HG03280 (cell line): ENCODE data around the gene LRRC71.

Experiments used
- ATAC-seq: cut with Tn5 transposase; IDR thresholded peaks from one replicate; pipeline ENCODE4 v1.9.1; 2021; ENCODE audit warnings: mild to moderate bottlenecking, moderate library complexity; ENCODE audit not compliant: unreplicated experiment

LRRC71 gene

DNA sequence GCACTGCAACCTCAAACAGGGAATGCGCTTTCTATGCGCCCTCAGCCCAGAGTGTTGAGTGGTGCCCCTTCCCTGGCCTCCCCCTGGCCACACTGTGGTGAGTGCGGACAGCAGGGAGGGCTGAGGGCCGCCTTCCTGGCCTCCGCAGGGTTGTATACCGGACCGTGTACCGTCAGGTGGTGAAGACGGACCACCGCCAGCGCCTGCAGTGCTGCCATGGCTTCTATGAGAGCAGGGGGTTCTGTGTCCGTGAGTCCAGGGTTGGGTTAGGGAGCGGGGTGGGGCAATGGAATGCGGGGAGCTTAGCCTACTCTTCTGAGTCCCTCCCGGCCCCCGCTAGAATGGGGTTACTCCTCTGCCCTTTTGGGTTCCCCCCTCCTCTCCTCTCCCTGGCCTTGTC, 15.3 kb upstream of the LRRC71 start:
- no peak for ATAC-seq

- ATAC-seq, result no peak
These were observed 14.8 kb upstream of the LRRC71 start for GRCh38 chr1:156905651-156906050.

- no peak for ATAC-seq
These were observed 14.1 kb upstream of the LRRC71 start for GRCh38 chr1:156906206-156906906.

GRCh38 chr1:156908541-156908940, 11.9 kb upstream of the LRRC71 start:
- ATAC-seq, result no peak

- ATAC-seq, result no peak
These were observed 11.5 kb upstream of the LRRC71 start for GRCh38 chr1:156908955-156909354.

DNA sequence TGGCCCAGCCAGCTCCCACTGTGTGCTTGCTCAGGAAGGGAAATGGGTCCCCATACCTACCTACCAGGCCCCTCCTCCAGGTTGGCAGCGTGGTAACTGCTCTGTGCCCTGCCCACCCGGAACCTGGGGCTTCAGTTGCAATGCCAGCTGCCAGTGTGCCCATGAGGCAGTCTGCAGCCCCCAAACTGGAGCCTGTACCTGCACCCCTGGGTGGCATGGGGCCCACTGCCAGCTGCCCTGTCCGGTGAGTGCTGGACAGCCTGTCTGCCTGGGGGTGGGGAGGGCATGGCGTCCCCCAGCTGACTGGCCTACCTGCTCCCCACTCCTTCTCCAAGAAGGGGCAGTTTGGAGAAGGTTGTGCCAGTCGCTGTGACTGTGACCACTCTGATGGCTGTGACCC, 10.8 kb upstream of the LRRC71 start:
- no peak for ATAC-seq

GRCh38 chr1:156910309-156910782, 10.1 kb upstream of the LRRC71 start:
- ATAC-seq, result no peak

- no peak for ATAC-seq
These were observed 8.7 kb upstream of the LRRC71 start for GRCh38 chr1:156911577-156912298.

GRCh38 chr1:156912310-156912709, 8.1 kb upstream of the LRRC71 start:
- no peak for ATAC-seq

DNA sequence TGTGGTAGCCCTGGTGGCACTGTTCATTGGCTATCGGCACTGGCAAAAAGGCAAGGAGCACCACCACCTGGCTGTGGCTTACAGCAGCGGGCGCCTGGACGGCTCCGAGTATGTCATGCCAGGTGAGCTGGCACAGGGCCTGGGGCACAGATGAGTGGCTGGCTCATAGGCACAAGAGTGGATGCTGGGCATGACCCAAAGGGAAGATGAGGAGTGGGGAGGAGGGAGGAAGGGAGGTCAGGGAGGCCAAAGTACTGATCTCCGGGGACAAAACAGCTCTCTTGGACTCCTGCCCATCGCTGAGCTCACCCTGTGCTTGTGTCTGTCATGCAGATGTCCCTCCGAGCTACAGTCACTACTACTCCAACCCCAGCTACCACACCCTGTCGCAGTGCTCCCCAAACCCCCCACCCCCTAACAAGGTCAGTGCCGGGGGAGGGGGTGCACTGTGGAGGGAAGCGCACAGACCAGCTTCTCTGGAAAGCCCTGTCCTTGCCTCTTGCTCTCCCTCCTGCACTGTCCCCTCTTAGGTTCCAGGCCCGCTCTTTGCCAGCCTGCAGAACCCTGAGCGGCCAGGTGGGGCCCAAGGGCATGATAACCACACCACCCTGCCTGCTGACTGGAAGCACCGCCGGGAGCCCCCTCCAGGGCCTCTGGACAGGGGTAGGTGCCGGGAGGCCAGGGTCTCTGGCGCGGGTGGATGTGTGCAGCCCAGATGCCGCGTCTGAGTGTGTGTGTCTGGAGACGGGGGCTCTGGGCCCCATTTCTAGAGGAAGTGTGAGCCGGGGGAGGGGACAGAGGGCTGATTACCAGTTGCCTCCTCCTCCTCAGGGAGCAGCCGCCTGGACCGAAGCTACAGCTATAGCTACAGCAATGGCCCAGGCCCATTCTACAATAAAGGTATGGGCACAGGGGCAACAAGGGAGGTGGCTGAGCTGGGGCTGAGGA, 7.3 kb upstream of the LRRC71 start:
- ATAC-seq, result no peak

DNA sequence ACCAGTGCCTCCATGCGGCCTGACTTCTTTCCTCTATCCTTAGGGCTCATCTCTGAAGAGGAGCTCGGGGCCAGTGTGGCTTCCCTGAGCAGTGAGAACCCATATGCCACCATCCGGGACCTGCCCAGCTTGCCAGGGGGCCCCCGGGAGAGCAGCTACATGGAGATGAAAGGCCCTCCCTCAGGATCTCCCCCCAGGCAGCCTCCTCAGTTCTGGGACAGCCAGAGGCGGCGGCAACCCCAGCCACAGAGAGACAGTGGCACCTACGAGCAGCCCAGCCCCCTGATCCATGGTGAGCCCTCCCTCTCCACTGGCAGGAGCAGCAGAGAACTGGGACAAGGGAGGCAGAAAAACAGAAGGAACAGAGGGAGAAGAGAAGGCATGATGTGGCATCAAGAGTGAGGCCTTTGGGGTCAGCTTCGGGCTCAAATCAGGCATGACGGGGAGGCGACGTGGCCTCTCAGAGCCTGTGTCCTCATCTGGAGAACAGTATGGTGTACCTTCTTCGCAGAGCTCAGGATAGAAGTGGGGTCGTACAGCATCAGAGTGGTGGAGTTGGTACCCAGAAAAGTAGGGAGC, 6.5 kb upstream of the LRRC71 start:
- ATAC-seq, result no peak

GRCh38 chr1:156914440-156914856, 6.0 kb upstream of the LRRC71 start:
- no peak for ATAC-seq

GRCh38 chr1:156921053-156921529, 659 bp downstream of the LRRC71 start:
- no peak for ATAC-seq

- no peak for ATAC-seq
These were observed 2.7 kb downstream of the LRRC71 start for GRCh38 chr1:156922986-156923669.

DNA sequence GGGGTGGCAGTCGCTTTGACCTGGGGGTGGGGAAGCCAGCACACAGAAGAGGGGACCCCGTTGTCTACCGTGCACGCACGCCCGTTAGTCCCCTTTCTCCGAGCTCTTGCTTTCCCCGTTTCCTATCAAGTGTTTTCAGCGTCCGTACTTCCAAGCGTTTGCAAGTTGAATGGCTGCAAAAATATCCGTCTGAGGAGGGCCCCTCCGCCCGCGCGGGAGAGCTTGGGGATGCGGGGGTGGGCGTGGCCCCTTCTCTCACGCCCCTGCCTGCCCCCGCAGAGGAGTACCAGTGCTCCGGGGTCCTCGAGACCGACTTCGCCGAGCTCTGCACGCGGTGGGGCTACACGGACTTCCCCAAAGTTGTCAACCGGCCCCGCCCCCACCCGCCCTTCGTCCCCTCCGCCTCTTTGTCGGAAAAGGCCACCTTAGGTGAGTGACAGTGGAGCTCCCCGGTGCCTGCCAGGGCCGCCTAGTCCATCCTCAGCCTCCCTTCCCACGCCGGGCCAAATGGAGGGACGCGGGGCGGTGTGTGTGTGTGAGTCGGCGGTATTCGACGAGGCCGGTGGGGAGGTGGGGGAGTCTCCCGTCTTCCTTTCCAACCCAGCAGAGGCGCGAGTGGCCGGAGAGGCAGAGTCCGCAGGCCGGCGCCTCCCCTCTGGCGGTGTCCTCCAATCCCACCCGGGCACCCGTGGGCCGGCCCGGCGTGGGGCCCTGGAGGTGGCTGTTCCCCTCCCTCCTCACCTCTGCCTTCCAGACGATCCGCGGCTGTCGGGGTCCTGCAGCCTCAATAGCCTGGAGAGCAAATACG, 3.4 kb downstream of the LRRC71 start:
- no peak for ATAC-seq

GRCh38 chr1:156924478-156925153, 4.2 kb downstream of the LRRC71 start:
- no peak for ATAC-seq

DNA sequence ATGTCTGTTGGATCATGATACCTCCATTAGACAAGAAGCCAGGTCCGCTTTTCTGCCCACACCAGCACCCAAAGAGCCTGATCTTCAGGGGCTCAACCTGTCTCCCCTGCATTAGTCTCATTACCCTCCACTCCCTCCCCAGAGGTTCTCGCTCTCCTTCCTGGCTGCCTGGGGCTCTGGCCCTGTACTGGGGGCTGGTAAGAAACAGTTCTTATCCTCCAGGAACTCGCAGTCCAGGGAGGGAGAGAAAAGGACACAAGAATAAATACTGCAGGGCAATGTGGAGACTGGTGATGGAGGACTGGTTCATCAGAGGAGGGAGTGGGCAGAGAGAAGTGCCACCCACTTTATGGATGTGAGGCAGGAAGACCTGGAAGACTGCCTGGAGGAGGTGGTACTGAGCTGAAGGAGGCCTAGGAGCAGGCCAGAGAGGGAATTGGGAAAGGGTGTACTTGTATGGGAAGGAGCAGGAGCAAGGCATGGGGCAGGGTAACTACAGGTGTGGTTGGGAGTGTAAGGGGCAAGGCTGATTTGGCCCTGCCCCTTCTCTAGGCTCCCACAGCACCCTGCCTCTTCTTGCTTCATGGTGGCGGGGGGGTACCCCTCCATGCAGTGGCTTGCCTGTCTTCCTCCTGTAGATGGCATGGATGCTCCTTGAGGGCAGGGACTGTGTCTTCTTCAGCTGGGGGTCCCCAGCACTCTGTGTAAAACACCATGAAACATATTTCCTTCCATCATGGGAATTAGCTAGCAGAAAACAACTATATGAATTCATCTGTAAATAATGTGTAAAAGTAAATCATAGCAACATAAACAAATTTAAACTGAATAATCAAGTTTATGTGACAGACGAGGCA, 5.0 kb downstream of the LRRC71 start:
- no peak for ATAC-seq

- ATAC-seq, result no peak
These were observed 5.7 kb downstream of the LRRC71 start for GRCh38 chr1:156926175-156926574.
